Caco-2 (cell line): ENCODE results near the gene TEAD1. TPM values are rescaled to one million over a fixed set of nuclear protein-coding genes. Genes with fewer than 3 reads are reported as not detected.

Experiments
- BruUV-seq: library from RNA; stranded (reverse); fragments of 400-500 nt; replicated peaks from 2 replicates; lab custom pipeline; 2021; lab: Mats Ljungman, UMichigan
- CTCF ChIA-PET: fragments of 300-600 bp; sonication (Branson Sonifier 250); formaldehyde crosslinking; loops from one replicate; lab custom pipeline; 2022; ENCODE audit warnings: antibody characterized with exemption; lab: Charles Lee
- POLR2A ChIA-PET: fragments of 300-600 bp; sonication (Branson Sonifier 250); formaldehyde crosslinking; loops from one replicate; lab custom pipeline; 2022; ENCODE audit warnings: antibody characterized with exemption; lab: Charles Lee
- DNase-seq, 2 experiments: peaks; one replicate each; pipeline versions ENCODE4 v3.0.0 to v3.0.0-alpha.2; 2020 to 2022
- H3K27me3 ChIP-seq: replicated peaks from 2 replicates; pipeline ENCODE4 v1.6.0; 2011; ENCODE audit warnings: low read length; ENCODE audit not compliant: control insufficient read depth, insufficient read depth
- H3K36me3 ChIP-seq: 2 replicates; pipeline ENCODE4 v1.5.1; 2011; ENCODE audit warnings: low read length; ENCODE audit not compliant: control insufficient read depth, insufficient read depth
- H3K4me1 ChIP-seq: fragments of 250-450 bp; sonication (Bioruptor Pico); 2 replicates; pipeline ENCODE4 v1.5.1; 2020; ENCODE audit warnings: mild to moderate bottlenecking
- H3K4me3 ChIP-seq: 2 replicates; pipeline ENCODE4 v1.5.1; 2011; ENCODE audit warnings: low read depth, mild to moderate bottlenecking, control low read depth, low read length
- H3K9me3 ChIP-seq: fragments of 250-450 bp; sonication (Bioruptor Pico); 2 replicates; pipeline ENCODE4 v1.5.1; 2020; ENCODE audit warnings: mild to moderate bottlenecking, moderate library complexity
- H3K27ac Mint-ChIP-seq: one replicate; pipeline ENCODE4 v1.8.0; 2022; ENCODE audit warnings: mixed read lengths; ENCODE audit not compliant: unreplicated experiment
- H3K27me3 Mint-ChIP-seq: one replicate; pipeline ENCODE4 v1.8.0; 2022; ENCODE audit warnings: mixed read lengths; ENCODE audit not compliant: insufficient read depth, unreplicated experiment
- H3K36me3 Mint-ChIP-seq: one replicate; pipeline ENCODE4 v1.8.0; 2022; ENCODE audit warnings: mild to moderate bottlenecking, mixed read lengths; ENCODE audit not compliant: insufficient read depth, unreplicated experiment
- H3K4me1 Mint-ChIP-seq: one replicate; pipeline ENCODE4 v1.8.0; 2022; ENCODE audit warnings: low read depth, mixed read lengths; ENCODE audit not compliant: unreplicated experiment
- H3K4me3 Mint-ChIP-seq: one replicate; pipeline ENCODE4 v1.8.0; 2022; ENCODE audit warnings: mild to moderate bottlenecking, moderate library complexity, mixed read lengths; ENCODE audit not compliant: unreplicated experiment
- H3K9me3 Mint-ChIP-seq: one replicate; pipeline ENCODE4 v1.8.0; 2022; ENCODE audit warnings: mixed read lengths; ENCODE audit not compliant: unreplicated experiment
- CTCF ChIP-seq, 2 experiments: fragments of 200-600 bp in 1 of 2; IDR thresholded peaks; 1 replicate in 1 of 2; 2 replicates in 1 of 2; pipeline versions ENCODE4 v1.5.1 to v1.8.0; 2011 to 2022; ENCODE audit warnings: antibody characterized with exemption in 1 of 2, control low read depth in 1 of 2, inconsistent platforms in 1 of 2, low read depth in 1 of 2, low read length in 1 of 2, mild to moderate bottlenecking in 1 of 2, moderate library complexity in 1 of 2; ENCODE audit not compliant: insufficient read depth in 1 of 2, severe bottlenecking in 1 of 2, unreplicated experiment in 1 of 2
- intact Hi-C: fragments of 100-400 bp; cut with micrococcal nuclease; formaldehyde crosslinking; loops from one replicate; pipeline ENCODE4 v1.10.0; 2022; ENCODE audit not compliant: unreplicated experiment
- total RNA-seq: library from RNA; stranded (reverse); gene quantifications from 2 replicates; pipeline ENCODE4 v1.2.3, GENCODE V29; 2022

TEAD1 gene
- total RNA-seq, 1 experiment from 2014 or later: 144 TPM

- Histone ChIP-seq H3K27me3 (no peaks in the 10 kb centered on the region), H3K4me1 (no peaks in the 10 kb centered on the region), H3K9me3 (no peaks in the 10 kb centered on the region), H3K36me3 (no peaks in the 10 kb centered on the region), H3K4me3 (no peak overlapping the region)
- Mint-ChIP-seq H3K4me1 (no peaks in the 10 kb centered on the region), H3K27ac (no peak overlapping the region), H3K27me3 (peaks cover 5% of the 10 kb centered on the region), H3K36me3 (no peaks in the 10 kb centered on the region), H3K4me3 (no peak overlapping the region), H3K9me3 (no peaks in the 10 kb centered on the region)
- CTCF ChIA-PET: interaction anchor here (0.6 to 1.9 kb wide), 23 partner anchors 10 to 633 kb away, joined by 3 to 15 read pairs (median 5); no protein-coding TSS in a partner anchor
- BruUV-seq: no TSS peak
- intact Hi-C loops: loop anchor here (1.0 to 10.0 kb wide), 7 partner anchors 45 to 633 kb away; partner anchors contain the start of gene RASSF10
- POLR2A ChIA-PET: no interaction called here
- TF ChIP-seq CTCF (IDR thresholded peaks at IDR 0.05; ENCODE audit: insufficient read depth in 1 of 2, low read depth in 1 of 2, low read length in 1 of 2, severe bottlenecking in 1 of 2, unreplicated experiment in 1 of 2): peak; percentile 81 to 93
- peak; percentile 70 to 85 for DNase-seq
Measured at GRCh38 chr11:12963792-12964536, 289.7 kb downstream of the TEAD1 start.

- H3K4me1 Mint-ChIP-seq: no peaks in the 10 kb centered on the region
- BruUV-seq: no TSS peak
- no peak for TF ChIP-seq CTCF (IDR thresholded peaks at IDR 0.05; ENCODE audit: insufficient read depth in 1 of 2, low read depth in 1 of 2, low read length in 1 of 2, severe bottlenecking in 1 of 2, unreplicated experiment in 1 of 2)
- CTCF ChIA-PET: interaction anchor here (1.0 to 1.9 kb wide), 6 partner anchors 47 to 225 kb away, joined by 3 to 15 read pairs (median 6); no protein-coding TSS in a partner anchor
- H3K27me3 ChIP-seq: no peaks in the 10 kb centered on the region
- H3K27me3 Mint-ChIP-seq: peaks cover 5% of the 10 kb centered on the region
- no peaks in the 10 kb centered on the region for H3K9me3 ChIP-seq
- no peaks in the 10 kb centered on the region for H3K9me3 Mint-ChIP-seq
- no peak overlapping the region for H3K4me3 ChIP-seq
- intact Hi-C loops: loop anchor here (1.0 to 10.0 kb wide), 7 partner anchors 44 to 633 kb away; partner anchors contain the start of gene RASSF10
- H3K4me3 Mint-ChIP-seq: no peak overlapping the region
- DNase-seq: no peak
- no peak overlapping the region for H3K27ac Mint-ChIP-seq
- no peaks in the 10 kb centered on the region for H3K36me3 ChIP-seq
- POLR2A ChIA-PET: no interaction called here
- H3K36me3 Mint-ChIP-seq: no peaks in the 10 kb centered on the region
- no peaks in the 10 kb centered on the region for H3K4me1 ChIP-seq
Measured at GRCh38 chr11:12964650-12965049, 290.4 kb downstream of the TEAD1 start.

- Mint-ChIP-seq H3K4me1 (no peaks in the 10 kb centered on the region), H3K27me3 (peaks cover 5% of the 10 kb centered on the region), H3K36me3 (no peaks in the 10 kb centered on the region), H3K27ac (no peak overlapping the region), H3K4me3 (no peak overlapping the region), H3K9me3 (no peaks in the 10 kb centered on the region)
- intact Hi-C loops: loop anchor here (10.0 kb wide), 1 partner anchor 379 kb away; no protein-coding TSS in a partner anchor
- CTCF ChIA-PET: interaction anchor here (1.0 kb wide), 1 partner anchor 187 kb away, joined by 3 read pairs; no protein-coding TSS in a partner anchor
- no peaks in the 10 kb centered on the region for H3K9me3 ChIP-seq
- TF ChIP-seq CTCF (IDR thresholded peaks at IDR 0.05; ENCODE audit: insufficient read depth in 1 of 2, low read depth in 1 of 2, low read length in 1 of 2, severe bottlenecking in 1 of 2, unreplicated experiment in 1 of 2): no peak
- H3K4me1 ChIP-seq: no peaks in the 10 kb centered on the region
- H3K36me3 ChIP-seq: no peaks in the 10 kb centered on the region
- no peaks in the 10 kb centered on the region for H3K27me3 ChIP-seq
- no TSS peak for BruUV-seq
- POLR2A ChIA-PET: no interaction called here
- H3K4me3 ChIP-seq: no peak overlapping the region
- DNase-seq: no peak
Measured at GRCh38 chr11:12966002-12966401, 291.8 kb downstream of the TEAD1 start.
